Central memory CD4-positive, alpha-beta T cell (primary cell): Measurements from ENCODE around the gene NUP50.

Experiments used
- DNase-seq: peaks from one replicate; pipeline ENCODE4 v3.0.0; 2022

The NUP50 gene

DNA sequence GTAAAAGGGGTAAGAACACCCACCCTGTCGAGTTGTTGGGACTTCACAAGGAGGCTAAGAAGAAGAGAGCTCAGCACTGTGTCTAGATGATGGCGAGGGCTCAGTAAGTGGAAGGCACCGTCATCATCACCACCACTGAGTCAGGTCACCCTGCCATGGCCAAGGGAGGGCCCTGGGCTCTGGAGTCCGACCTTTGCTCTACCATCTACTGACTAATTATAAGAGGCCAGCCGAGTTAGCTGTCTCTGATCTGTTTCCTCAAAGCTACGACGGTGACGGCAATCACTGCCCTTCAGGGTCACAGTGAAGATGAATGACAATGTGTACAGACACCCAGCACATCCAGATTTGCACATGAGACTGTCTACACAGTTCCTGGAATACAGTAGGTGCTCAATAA is 47.7 kb downstream of the NUP50 start:
- no peak for DNase-seq

DNA sequence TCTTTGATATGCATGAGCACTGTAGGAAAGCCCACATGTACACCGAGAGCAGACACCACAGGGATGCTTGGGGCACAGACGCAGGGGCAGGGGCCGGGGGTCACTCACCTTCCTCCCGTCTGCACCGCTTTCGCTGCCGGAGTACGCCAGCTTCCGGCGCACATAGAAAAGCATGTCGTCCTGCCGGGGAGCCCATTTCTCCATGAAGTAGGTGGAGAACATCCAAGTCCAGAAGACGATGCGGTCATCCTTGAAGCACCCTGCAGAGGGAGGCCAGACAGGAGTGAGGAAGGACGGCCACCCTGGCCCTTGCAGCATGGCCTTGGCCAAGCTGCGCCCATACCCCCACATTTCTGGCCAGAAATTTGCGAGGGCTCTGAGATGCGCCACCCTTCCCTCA is 48.1 kb downstream of the NUP50 start:
- no peak for DNase-seq

DNA sequence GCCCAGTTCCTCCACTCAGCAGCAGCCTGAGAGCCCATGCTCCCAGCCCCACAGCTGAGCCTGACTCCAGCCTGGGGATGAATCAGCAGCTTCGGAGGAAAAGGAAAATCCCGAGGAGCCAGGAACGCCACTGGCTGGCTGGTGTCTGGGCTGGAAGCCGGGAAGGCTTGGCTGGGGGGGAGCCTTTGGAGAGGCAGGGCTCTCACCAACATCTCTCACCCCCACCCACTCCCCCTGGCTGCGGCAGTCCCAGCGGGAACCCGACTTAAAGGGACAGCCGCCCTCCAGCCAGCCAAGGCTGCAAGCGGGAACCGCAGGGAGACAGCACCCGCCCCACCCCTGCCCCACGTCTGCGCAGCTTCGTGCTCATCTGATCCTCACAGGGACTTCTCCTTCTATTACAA is 48.6 kb downstream of the NUP50 start:
- DNase-seq, result no peak

DNA sequence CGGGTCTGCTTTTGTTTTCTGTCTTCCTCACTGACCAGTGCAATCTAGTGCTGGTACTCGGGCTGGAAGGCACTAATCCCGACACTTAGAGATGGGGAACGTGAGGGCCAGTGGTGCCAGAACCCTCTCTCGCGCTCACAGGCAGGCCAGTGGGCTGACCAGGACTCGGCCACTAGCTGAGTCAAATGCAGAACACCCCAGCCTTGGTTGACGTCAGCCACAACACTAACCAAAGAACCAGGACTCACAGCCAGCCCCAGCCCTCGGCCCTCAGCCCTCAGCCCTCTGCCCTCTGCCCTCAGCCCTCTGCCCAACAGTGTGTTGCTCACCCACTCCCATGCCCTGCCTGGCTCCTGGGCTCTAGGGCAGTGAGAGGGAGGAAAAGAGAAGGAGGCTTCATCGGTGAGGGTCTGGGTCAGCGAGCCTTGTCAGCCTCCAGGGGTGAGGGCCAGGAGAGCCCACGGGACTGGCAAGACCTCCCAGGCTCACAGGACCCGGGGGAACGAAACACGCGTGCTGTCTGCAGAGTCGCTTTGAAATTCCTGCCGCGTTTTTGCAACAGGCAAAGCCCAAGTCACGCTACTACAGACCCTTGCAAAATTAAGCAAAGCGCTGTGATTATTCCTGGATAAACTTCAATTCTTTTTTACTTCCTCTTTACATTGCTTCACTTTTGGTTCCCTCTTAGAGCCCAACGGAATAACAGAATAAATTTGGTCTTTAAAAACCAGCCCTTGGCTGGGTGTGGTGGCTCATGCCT is 49.4 kb downstream of the NUP50 start:
- no peak for DNase-seq

DNA sequence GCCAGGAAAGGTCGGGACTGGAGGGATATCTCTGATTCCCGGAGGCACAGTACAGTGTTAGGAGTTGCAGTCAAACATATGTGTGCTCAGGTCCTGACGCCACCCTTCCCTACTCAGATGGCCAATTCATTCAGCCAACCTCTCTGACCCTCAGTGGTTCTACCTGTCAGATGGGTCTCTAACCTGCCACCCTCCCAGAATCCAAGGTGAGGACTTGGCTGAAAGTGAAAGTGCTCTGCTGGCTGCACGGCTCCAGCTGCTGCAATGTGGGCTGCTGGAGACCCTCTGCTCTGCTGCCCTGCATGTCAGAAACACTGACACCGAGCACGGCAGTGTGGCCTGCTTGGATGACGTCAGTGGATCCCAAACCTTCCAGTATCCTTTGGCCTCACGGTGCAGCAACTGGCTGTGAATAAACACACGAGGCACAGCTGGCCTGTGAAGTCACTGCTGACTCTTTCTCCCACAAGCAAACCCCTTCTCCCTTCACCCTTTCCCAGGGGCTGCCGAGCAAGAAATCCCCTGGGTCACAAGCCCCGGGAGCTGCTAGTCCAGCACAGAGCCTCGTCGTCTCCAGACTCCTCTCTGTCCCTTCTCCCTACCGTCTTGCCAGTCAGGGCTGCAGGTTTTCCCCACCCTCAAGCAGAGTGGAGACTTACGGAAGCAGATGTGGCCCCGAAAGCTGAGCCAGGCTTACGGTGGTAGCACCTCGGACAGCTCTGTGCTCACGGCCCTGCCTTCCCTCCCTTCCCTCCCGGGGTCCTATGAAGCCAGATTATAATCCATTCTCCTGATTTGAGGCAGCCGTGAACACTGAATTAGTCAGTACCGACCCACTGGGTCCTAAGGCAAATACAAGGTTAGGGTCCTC is 52.6 kb downstream of the NUP50 start:
- no peak for DNase-seq

DNA sequence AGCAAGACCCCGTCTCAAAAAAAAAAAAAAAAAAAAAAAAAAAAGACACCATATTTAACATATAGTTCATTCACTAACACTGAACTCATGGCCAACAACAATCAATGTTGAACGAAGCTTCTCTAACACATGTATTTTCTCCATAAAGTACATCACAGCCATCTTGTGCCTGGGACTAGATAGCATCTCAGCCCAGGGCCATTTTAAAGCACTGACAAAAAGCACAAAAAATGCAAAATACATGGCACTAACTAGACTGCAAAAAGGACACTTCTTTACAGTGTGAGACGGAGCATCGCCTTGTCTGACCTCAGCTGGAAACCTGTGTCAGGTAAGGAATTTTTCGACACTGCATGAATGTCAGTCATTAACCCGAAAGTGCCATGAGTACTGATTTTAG is 53.6 kb downstream of the NUP50 start:
- no peak for DNase-seq

DNA sequence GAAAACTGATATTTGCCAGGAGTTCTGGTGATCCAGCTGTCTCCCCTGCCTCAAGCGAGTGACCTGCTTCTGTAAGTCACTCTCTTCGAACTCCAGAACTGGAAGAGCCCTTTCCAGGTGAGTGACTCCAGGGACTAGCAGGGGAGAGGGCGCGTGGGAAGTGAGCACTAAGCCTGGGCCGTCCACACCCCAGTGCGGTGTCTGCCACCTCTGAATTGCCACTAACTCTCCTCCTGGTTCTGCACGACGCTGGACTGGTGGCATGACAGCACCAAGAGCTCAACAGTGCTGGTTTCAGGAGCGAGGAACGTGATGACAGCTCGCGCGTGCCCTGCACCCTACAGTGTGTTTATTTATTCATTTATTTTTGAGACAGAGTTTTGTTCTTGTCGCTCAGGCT is 54.1 kb downstream of the NUP50 start:
- DNase-seq, result no peak

DNA sequence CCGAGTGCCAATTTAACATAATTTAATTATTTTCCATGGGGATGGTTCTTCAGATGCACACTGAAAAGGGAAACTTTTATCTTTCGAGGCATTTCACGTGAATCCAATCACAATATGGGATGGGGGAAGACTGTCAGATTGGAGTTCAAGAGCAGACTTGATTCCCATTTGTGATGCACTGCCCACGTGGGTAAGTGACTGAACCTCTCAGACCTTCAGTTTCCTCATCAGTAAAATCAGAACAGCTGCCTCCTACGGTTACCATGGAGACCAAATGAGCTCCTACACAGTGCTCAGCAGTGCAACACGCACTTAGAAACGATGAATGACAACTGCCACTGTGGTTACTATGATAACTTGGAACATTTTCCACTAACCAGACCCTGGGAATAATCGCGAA is 55.3 kb downstream of the NUP50 start:
- DNase-seq, result no peak

DNA sequence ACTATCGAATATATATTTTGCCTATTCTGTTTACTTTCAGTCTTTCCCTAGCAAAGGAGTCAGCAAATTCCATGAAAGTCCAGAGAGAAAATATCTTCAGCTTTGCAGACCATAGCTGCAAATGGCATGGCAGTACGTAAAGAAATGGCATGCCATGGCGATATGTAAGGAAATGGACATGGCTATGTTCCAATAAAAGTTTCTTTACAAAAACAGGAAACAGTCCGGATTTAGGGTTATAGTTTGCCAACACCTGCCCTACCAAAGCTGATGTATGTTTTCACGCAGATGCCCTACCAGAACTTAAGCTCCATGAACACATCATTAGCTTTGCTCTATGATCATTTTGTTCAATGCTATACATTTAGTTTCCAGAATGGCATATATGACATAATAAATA is 57.5 kb downstream of the NUP50 start:
- DNase-seq, result no peak

DNA sequence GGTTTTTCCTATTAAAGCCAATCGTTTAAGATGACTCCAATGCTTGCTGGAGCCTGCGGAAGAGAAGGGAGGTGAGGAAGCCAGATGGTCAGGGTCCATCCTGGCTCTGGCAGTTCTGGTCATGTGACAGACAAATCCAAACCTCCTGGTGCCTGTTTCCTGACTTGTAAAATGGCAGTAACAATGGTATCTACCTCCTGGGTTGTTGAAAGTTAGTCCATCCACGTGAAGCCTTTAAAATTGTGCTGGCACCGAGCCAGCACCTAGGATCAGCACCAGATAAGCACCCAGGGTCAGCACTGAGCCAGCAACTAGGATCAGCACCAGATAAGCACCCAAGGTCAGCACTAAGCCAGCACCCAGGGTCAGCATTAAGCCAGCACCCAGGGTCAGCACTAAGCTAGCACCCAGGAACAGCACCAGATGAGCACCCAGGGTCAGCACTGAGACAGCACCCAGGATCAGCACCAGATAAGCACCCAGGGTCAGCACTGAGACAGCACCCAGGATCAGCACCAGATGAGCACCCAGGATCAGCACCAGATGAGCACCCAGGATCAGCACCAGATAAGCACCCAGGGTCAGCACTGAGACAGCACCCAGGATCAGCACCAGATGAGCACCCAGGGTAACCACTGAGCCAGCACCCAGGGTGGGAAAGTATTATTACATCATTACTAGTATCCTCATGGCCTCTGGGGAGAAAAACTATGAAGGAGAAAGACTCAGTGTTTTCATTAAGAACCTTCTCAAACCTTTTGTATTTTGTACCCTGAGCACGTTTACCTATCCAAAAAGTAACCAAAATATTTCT is 59.8 kb downstream of the NUP50 start:
- DNase-seq, result no peak

DNA sequence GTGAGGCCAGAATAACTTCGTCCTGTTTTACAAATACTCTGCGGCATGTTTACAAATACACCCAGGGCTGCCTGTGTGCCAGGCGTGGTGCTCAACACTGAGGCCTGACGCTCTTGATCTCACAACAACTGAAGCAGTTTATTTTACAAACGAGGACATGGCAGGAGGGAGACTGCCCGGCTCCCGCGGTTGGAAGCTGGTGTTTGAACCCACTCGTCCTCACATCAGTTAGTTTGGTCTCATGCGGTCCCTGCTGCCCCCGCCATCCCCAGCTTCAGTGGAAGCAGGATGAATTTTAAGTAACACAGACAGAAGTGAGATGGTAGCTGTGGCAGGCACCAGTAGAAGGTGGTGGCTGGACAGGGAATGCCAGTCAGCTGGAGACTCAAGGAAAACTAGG is 60.6 kb downstream of the NUP50 start:
- no peak for DNase-seq

DNA sequence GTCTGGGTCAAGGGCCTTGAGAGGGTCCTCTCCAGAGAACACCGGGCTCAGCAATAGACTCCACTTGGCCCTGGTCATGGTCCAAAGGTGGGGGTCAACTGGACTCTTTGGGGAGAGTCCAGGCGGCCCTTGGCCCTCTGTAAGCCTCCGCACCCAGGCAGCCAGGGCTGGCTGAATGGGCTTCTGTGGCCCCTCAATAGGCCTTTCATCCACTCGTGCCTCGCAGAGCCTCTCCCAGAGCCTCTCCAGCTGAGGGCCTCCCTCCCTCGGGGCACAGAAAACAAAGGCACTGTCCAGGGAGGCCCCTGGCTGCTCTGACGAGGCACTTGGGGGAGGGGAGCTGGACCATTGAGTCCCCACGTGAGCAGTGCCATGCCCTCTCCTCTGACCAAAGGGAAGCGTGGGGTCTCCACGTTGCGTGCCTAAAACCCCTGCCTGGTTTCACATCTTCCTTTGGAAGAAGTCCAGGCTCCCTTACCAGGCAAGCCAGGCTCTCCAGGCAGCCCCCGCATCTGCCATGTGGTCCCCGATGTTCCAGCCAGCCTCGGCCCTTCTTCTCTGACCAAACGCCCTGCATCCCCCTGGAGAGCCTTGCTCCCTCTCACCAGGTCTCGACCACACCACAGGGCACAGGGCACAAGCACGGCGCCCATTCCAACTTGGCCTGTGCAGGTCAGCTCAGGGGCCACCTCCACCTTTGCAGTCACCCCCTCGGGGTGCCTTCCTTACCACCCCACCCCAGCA is 61.4 kb downstream of the NUP50 start:
- DNase-seq, result no peak

DNA sequence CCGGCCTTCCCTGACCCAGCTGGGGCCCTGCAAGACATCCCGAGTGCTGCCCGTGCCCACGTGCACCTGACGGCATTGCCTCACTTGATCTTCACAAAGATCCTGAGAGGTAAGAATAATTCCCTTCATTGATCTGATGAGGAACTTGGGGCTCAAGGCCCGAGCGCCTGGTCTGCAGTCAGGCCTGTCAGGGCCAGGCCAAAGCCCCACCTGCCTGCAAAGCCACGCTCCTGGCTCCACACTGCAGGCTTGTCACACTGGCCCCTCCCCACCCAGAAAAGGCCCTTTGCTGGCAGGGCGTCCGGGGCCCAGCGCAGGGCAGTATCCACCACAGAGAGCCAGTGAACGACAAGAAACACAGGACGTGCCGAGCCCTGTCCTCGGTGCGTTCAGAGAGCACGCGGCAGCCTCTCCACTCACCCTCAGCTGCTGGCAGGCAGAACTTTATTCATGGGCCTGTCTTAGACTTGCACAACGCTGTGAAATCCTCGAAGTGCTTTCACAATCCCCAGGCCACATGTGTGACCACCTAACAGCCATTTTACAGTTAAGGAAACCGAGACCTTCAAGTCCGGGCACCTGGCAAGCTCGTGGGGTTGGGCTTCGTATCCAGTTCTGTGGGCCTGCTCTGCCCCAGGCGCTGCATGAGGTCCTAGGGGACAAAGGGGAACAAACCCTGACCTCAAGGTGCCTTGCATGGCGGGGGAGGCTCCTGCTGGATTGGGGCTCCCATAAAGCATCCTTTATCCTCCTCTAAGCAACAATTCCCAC is 62.2 kb downstream of the NUP50 start:
- no peak for DNase-seq

DNA sequence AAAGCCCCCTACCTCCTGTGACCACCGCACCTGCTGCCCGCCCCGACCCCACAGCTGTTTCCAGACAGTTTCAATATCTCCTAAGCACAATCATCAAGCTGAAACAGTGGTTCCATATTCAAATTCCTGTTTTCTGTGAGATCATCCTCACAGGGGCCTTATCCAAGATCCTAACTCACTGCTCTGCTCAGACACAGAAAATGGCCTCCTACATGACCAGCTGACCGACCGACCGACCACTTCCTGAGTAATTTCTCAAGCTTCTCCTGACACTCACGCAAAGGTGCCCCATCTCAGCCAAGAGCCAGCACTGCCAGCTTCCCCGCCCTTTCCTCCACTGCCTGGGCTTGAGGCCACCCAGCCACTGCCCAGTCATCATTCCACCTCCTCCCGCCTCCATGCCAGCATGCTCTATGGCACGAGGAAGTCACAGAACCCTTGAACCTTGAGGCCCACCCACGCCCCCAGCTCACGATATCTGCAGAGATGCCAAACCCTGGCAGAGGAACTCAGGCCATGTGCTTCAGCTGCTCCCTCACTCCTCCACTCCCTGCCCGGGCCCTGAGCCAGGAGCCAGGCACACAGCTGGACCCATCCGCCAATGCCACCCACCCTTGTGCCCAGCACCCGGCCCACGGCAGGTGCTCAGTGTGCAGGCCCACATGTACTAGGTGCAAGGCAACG is 62.9 kb downstream of the NUP50 start:
- DNase-seq, result no peak

DNA sequence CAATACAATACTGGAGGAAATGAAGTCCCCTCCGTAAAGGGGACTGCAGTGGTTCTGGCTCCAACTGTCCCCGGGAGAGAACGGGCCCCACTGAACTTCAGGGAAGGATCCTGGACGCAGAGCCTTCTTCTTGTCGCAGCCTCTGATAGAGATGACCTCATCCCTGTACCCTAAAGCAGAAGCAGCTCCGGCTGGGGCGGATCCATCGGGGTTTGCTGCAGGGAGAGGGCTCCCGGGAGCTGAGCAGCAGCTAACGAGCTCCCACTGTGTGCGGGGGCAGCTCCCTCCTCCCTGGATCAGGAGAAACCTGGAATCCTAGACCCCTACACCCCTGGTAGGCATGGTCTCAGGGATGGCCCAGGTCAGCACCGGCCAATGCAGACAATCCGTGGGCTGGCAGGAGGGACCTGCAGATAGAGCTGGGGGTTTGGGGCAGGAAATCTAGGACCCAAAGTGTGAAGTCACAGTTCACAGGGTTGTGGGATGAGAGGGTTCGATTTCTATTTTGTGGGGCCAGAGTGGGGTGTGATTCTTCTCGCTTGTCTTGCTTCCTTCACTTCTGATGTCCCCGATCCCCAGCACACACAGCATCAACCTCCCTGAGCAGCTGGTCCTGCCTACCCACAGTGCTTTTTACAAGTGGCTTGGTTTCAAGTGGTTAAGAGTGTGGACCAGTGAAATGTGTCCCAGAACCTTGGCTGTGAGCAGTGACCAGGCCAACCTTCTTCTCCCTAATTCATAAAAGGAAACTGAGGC is 64.1 kb downstream of the NUP50 start:
- no peak for DNase-seq

DNA sequence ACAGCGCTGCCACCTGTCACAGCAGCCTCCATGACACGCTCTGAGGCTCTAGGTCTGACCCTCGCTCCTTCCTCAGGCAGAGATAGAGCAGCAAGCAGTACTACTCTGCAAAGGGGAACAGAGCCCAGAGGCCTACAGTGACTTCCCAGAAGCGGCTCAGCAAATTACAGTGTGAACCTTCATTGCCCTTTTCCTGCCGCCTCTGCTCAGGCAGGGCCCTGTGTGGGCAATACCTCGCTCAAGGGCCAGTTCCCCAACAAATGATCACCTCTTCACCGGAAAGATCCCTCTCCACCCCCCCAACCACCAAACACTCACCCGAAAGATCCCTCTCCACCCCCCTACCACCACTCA is 64.7 kb downstream of the NUP50 start:
- no peak for DNase-seq

DNA sequence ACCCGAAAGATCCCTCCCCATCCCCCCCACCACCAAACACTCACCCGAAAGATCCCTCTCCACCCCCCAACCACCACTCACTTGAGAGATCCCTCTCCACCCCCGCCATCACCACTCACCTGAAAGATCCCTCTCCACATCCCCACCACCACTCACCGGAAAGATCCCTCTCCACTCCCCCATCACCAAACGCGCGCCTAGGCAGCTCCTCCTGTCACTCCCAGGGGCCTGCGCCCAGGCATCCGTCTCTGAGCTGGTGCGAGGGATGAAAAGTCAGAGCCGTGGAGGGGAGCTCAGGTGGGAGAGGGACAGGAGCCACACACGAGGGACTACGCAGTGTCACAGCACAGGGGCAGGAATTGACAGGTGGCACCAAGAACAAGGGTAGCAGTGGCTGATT is 65.5 kb downstream of the NUP50 start:
- DNase-seq, result no peak

DNA sequence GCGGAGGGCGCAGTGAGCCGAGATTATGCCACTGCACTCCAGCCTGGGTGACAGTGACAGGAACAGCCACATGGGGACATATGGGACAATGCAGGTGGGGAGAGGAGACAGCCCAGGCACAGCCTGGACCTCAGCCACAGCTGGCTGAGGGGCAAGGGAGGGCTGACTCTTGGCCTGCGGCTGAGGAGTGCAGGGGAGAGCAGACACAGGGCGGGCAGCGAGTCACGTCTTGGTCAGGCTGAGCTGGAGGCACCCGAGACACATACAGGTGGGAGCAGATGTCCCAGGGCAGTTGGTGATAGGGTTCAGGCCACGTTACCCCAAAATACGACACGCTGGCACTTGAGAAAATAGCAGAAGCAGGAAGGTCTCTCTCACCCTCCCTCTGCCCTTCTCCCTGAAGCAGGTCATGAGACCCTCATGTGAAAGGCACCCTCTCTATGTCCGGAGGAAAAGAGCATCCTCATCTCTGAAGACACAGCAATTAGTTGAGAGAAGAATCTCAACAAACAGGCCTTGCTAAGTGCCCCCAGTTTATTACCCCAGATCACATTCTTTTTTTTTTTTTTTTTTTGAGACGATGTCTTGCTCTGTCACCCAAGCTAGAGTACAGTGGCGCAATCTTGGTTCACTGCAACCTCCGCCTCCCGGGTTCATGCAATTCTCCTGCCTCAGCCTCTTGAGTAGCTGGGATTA is 66.4 kb downstream of the NUP50 start:
- no peak for DNase-seq

DNA sequence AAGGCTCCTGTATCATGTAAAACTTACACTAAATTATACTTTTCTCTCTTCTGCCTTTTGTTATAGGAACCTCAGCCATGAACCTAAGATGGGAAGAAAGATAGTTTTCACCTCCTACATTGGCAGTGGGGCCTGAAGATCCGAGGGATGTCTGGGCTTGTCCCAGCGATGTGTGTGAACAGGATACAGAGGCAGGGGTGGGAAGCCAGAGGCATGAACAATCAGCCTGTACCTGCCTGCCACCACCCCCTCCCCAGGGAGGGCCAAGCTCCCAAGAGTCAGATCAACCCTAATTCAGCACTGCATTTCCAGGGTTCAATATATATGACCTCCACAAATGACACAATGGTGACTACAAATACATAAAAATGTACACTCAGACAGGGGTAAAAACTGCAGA is 67.6 kb downstream of the NUP50 start:
- DNase-seq, result no peak

DNA sequence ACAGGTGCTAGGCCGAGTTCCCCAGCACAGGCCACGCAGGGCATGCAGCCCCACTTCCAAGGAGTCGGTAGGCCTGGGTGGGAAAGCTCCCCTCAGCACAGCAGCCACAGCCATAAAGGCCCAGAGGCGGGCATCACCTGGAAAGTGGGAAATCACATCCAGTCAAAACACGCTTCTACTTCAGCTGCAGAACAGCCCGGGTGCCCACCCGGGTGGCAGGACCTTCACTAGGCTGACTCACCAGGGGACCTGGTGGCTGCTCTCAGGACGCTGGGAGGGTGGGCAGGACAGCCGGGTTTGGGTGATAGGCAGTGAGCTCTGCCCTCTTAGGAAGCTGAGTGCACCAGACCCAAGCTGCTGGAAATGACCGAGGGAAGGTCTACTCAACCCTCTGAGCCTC is 69.7 kb downstream of the NUP50 start:
- no peak for DNase-seq
